Thyroid gland (tissue), 4 donors: Measurements from ENCODE around the gene DNMT1. TPM values are rescaled to one million over a fixed set of nuclear protein-coding genes. Genes with fewer than 3 reads are reported as not detected.

Experiments used
- DNase-seq, 2 donors: peaks; one replicate each; pipeline ENCODE4 v3.0.0-alpha.2; 2019
- H3K27ac ChIP-seq, 3 donors: fragments of 200-600 bp; sonication (generic); 1 replicate in 2 of 3; 2 replicates in 1 of 3; pipeline ENCODE4 v1.5.1; 2016 to 2019; ENCODE audit warnings: mild to moderate bottlenecking in 1 of 3, moderate library complexity in 1 of 3
- H3K27me3 ChIP-seq: fragments of 200-600 bp; sonication (generic); one replicate; pipeline ENCODE4 v1.5.1; 2019
- H3K36me3 ChIP-seq, 2 donors: fragments of 200-600 bp; sonication (generic); one replicate each; pipeline ENCODE4 v1.5.1; 2016 to 2019
- H3K4me1 ChIP-seq, 2 donors: fragments of 200-600 bp; sonication (generic); one replicate each; pipeline ENCODE4 v1.5.1; 2017 to 2019
- H3K4me3 ChIP-seq, 3 donors: fragments of 200-600 bp; sonication (generic); replicated peaks in 1 of 3; 1 replicate in 2 of 3; 2 replicates in 1 of 3; pipeline ENCODE4 v1.5.1; 2016; ENCODE audit warnings: mild to moderate bottlenecking in 1 of 3
- H3K9me3 ChIP-seq: fragments of 200-600 bp; sonication (generic); one replicate; pipeline ENCODE4 v1.5.1; 2017
- CTCF ChIP-seq, 6 experiments: fragments of 200-600 bp in 3 of 6; fragments of 450-650 bp in 3 of 6; sonication (generic) in 3 of 6; IDR thresholded peaks; one replicate each; pipeline ENCODE4 v1.5.1; 2016 to 2019; ENCODE audit warnings: antibody characterized with exemption in 6 of 6, mild to moderate bottlenecking in 2 of 6, inconsistent platforms in 1 of 6, moderate library complexity in 1 of 6
- POLR2A ChIP-seq, 2 donors: fragments of 450-650 bp; IDR thresholded peaks; one replicate each; pipeline ENCODE4 v1.6.1; 2017; ENCODE audit warnings: antibody characterized with exemption in 2 of 2, mild to moderate bottlenecking in 2 of 2, moderate library complexity in 1 of 2
- WGBS, 2 donors: methylation state at CpG; one replicate each; pipeline ENCODE4 v1.1.5; 2017; 5-methylcytosine and 5-hydroxymethylcytosine counted together
- intact Hi-C: fragments of 100-400 bp; cut with DNase I; formaldehyde crosslinking; loops from one replicate; pipeline ENCODE4 v1.15.1; 2023
- total RNA-seq, 4 donors: library from RNA; depleted of rRNA; stranded (reverse); fragments of >200 nt; gene quantifications; one replicate each; pipeline ENCODE4 v1.2.3, GENCODE V29; 2016

DNMT1 gene
- total RNA-seq, 4 donors from 2014 or later = 31.2 to 49.5 (median 36.0) TPM

GRCh38 chr19:10089801-10090375 lies 104.9 kb downstream of the DNMT1 start:
- no peaks in the 10 kb centered on the region for H3K9me3 ChIP-seq
- H3K27ac ChIP-seq = no peak overlapping the region
- intact Hi-C loops = no loop called here
- 88 to 90% methylated on average over 14 to 15 of the region's 15 CpGs for WGBS, 2 donors
- H3K27me3 ChIP-seq = no peaks in the 10 kb centered on the region
- no peak overlapping the region for H3K4me3 ChIP-seq
- peaks cover 6% of the 10 kb centered on the region in 2 donors for H3K4me1 ChIP-seq
- no peak for DNase-seq
- H3K36me3 ChIP-seq = no peaks in the 10 kb centered on the region
- TF ChIP-seq POLR2A (IDR thresholded peaks at IDR 0.05) (no peak), CTCF (IDR thresholded peaks at IDR 0.05) (no peak)

- Histone ChIP-seq H3K4me1 (peaks cover 6% of the 10 kb centered on the region in 2 donors), H3K27me3 (no peaks in the 10 kb centered on the region), H3K4me3 (no peak overlapping the region), H3K36me3 (no peaks in the 10 kb centered on the region), H3K27ac (no peak overlapping the region), H3K9me3 (no peaks in the 10 kb centered on the region)
- DNase-seq = no peak
- intact Hi-C loops = no loop called here
- TF ChIP-seq CTCF (IDR thresholded peaks at IDR 0.05) (no peak), POLR2A (IDR thresholded peaks at IDR 0.05) (no peak)
- 91 to 92% methylated on average over 5 to 6 of the region's 6 CpGs for WGBS, 2 donors
These were observed 105.7 kb downstream of the DNMT1 start for GRCh38 chr19:10088949-10089554.

GRCh38 chr19:10087296-10088061 lies 107.3 kb downstream of the DNMT1 start:
- TF ChIP-seq CTCF (IDR thresholded peaks at IDR 0.05) = no peak
- TF ChIP-seq POLR2A (IDR thresholded peaks at IDR 0.05) = no peak
- Histone ChIP-seq H3K27ac (peak overlapping the region in 1 of 3 donors; percentile 90), H3K4me3 (peak overlapping the region in 1 of 3 donors; percentile 100), H3K36me3 (no peaks in the 10 kb centered on the region), H3K9me3 (no peaks in the 10 kb centered on the region), H3K27me3 (no peaks in the 10 kb centered on the region), H3K4me1 (peaks cover 6% of the 10 kb centered on the region in 2 donors)
- DNase-seq = no peak
- intact Hi-C loops = no loop called here
- WGBS, 2 donors = 82 to 87% methylated on average over 18 of the region's 18 CpGs

GRCh38 chr19:10086591-10087192 lies 108.1 kb downstream of the DNMT1 start:
- peaks cover 6% of the 10 kb centered on the region in 2 donors for H3K4me1 ChIP-seq
- H3K9me3 ChIP-seq = no peaks in the 10 kb centered on the region
- H3K27ac ChIP-seq = peak overlapping the region; percentile 78 to 90 (median 87)
- DNase-seq = peak in 1 of 2 donors; percentile 24
- H3K36me3 ChIP-seq = no peaks in the 10 kb centered on the region
- TF ChIP-seq POLR2A (IDR thresholded peaks at IDR 0.05) (no peak), CTCF (IDR thresholded peaks at IDR 0.05) (no peak)
- 10 to 13% methylated on average over 34 to 39 of the region's 43 CpGs for WGBS, 2 donors
- intact Hi-C loops = no loop called here
- no peaks in the 10 kb centered on the region for H3K27me3 ChIP-seq
- peak overlapping the region; percentile 53 to 100 (median 75) for H3K4me3 ChIP-seq
